GM18498 (cell line): Measurements from ENCODE around the gene LIPK.

ENCODE experiments used
- ATAC-seq: cut with Tn5 transposase; IDR thresholded peaks from one replicate; pipeline ENCODE4 v1.9.1; 2021; ENCODE audit warnings: mild to moderate bottlenecking, moderate library complexity; ENCODE audit not compliant: unreplicated experiment

Gene LIPK

GRCh38 chr10:88783724-88784123, 77.7 kb downstream of the LIPK start:
- no peak for ATAC-seq

DNA sequence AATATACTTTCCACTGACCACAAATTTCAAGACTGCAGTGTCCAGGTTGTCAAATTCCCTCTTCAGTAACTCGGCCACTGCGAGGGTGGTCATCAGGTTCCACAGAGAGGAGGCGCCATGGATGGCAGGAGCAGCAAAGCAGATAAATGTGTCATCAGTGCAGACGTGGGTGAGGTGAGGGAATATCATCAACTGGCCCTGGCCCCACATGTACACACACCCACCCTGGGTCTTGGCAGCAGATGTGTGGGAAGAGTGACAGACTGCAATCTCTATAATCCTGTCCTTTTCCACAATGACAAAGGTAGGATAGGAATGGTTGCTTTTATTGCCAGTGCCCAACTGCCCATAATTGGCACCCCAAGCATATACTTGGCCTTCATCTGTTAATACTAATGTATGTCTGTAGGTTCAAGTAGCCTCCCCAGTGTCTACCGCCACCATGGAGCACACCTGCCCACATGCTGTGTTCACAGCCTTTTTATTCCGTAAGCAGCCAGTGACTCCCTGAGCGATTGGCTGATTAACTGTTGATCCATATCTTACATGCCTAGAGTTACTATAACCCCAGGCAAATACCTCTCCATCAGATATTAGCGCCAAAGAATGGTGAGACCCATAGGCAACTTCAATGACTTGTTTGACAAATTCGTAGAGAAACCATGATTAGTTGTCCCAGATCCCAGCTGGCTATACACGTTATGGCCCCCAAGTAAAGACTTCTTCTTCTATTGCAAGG, 80.2 kb downstream of the LIPK start:
- ATAC-seq: no peak

GRCh38 chr10:88787463-88787862, 81.4 kb downstream of the LIPK start:
- ATAC-seq: no peak

GRCh38 chr10:88788924-88789323, 82.9 kb downstream of the LIPK start:
- no peak for ATAC-seq

DNA sequence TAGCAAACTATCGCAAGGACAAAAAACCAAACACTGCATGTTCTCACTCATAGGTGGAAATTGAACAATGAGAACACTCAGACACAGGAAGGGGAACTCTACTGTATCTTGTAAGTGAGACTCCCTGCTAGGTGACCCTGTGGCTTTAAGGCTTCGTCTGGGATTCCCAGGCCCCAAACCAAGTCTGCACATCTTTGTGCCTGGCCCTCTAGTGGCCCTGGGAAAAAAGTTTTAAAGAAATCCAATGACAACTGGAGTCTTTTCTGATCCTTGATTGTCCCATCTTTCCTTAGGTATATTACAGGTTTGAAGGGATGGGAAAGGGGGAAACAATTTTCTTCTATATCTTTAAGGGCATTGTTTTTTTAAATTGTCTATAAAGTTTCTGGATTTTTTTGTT, 85.9 kb downstream of the LIPK start:
- no peak for ATAC-seq

- no peak for ATAC-seq
Measured at GRCh38 chr10:88792661-88793060, 86.6 kb downstream of the LIPK start.

GRCh38 chr10:88793712-88794299, 87.8 kb downstream of the LIPK start:
- no peak for ATAC-seq

DNA sequence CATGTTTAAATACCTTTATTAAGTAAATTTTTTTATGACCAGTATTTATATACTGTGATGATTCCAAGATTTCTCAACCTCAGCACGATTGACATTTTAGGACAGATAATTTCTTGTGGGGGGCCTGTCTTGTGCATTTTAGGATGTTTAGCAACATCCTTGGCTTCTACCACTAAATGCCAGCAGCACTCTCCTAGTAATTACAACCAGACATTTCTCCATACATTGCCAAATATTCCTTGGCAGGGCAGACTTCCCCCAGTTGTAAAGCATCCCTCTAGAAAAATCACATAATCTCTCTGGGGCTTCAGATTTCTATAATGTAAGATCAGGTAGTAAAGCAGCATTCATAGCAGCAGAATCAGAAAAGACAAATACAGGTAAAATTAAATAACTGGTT, 88.7 kb downstream of the LIPK start:
- no peak for ATAC-seq

GRCh38 chr10:88800152-88801125, 94.4 kb downstream of the LIPK start:
- ATAC-seq: no peak
